AG09319 (cell line): Measurements from ENCODE around the gene NR2E3.

Experiments used
- DNase-seq: peaks from one replicate; pipeline ENCODE4 v3.0.0-alpha.2; 2010; ENCODE audit warnings: low read depth; ENCODE audit errors: extremely low read depth
- CTCF ChIP-seq: IDR thresholded peaks from 2 replicates; pipeline ENCODE4 v1.5.1; 2011; ENCODE audit warnings: low read depth, mild to moderate bottlenecking, inconsistent platforms, low read length, moderate library complexity

NR2E3 gene

GRCh38 chr15:71784719-71785118 lies 25.6 kb upstream of the NR2E3 start:
- peak; percentile 15 for TF ChIP-seq CTCF

DNA sequence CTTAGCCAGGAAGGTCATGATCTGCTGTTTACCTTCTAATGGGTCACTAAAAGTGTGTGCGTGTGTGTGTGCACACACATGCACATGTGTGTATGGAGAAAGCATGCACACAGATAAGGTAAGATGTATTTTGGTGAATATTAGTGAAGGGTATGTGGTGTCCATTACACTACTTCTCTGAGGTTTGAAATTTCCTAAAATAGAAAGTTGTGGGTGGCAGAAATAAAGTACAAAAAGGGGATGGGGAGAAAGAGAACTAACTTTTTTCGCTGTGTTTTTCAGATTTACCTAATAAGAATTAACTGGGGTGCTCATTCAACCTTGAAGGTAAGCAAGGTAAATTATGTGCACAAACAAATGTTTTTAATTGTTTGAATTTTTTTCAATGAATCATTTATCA lies 24.4 kb upstream of the NR2E3 start:
- no peak for TF ChIP-seq CTCF

More at GRCh38 chr15:71784719-71785118, 25.6 kb upstream of the NR2E3 start:
- no peak for DNase-seq

GRCh38 chr15:71786673-71787072 lies 23.7 kb upstream of the NR2E3 start:
- no peak for TF ChIP-seq CTCF
- DNase-seq = no peak

More for the DNA sequence above, 24.4 kb upstream of the NR2E3 start:
- DNase-seq = no peak

GRCh38 chr15:71788646-71789579 lies 21.4 kb upstream of the NR2E3 start:
- TF ChIP-seq CTCF = no peak
- DNase-seq = no peak

DNA sequence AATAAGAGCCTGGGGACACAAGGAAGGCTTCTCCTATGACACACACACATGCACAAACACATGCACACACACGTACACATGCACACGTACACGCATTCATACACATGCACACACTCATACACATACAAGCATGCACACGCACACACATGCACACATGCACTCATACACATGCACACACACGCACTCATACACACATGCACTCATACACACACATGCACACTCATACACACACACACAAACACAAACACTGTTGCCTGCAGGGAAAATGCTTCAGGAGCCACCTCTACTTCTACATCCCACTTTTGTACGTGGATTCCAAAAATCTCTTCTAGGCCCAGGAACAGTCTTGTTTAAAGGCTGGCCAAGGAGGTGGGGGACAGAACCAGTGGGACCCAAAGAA lies 20.7 kb upstream of the NR2E3 start:
- DNase-seq = no peak
- no peak for TF ChIP-seq CTCF

- no peak for TF ChIP-seq CTCF
- DNase-seq = no peak
These were observed 20.3 kb upstream of the NR2E3 start for GRCh38 chr15:71790081-71790480.

GRCh38 chr15:71791975-71792374 lies 18.4 kb upstream of the NR2E3 start:
- DNase-seq = no peak
- TF ChIP-seq CTCF = no peak
